D721Med (cell line): ENCODE measurements around the gene ARL16.

Experiments used
- DNase-seq: peaks from one replicate; pipeline ENCODE4 v3.0.0; 2011; ENCODE audit warnings: low spot score; ENCODE audit not compliant: insufficient read length
- FAIRE-seq: peaks from 2 replicates; lab custom pipeline; 2011; peaks lifted over from hg19 to GRCh38; lab: Jason Lieb, UNC
- TF ChIP-seq, protein P1 (sequence below): IDR thresholded peaks from 2 replicates; pipeline ENCODE4 v1.5.1; 2012; ENCODE audit warnings: mild to moderate bottlenecking, control low read depth; ENCODE audit not compliant: insufficient read depth; ENCODE audit errors: missing control alignments

ARL16 gene

DNA sequence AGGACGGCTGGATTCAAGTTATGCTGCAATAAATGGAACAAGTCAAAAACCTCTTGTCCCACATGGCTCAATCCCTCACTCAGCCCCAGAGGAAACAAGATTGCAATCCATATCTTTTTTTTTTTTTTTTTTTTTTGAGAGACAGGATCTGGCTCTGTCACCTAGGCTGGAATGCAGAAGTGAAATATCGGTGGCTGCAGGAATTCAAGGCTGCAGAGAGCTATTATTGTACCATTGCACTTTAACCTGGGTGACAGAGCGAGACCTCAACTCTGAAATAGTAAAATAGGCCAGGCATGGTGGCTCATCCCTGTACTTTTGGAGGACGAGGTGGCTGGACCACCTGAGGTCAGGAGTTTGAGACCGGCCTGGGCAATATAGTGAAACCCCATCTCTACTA, 24.6 kb downstream of the ARL16 start:
- TF ChIP-seq, protein P1, sequence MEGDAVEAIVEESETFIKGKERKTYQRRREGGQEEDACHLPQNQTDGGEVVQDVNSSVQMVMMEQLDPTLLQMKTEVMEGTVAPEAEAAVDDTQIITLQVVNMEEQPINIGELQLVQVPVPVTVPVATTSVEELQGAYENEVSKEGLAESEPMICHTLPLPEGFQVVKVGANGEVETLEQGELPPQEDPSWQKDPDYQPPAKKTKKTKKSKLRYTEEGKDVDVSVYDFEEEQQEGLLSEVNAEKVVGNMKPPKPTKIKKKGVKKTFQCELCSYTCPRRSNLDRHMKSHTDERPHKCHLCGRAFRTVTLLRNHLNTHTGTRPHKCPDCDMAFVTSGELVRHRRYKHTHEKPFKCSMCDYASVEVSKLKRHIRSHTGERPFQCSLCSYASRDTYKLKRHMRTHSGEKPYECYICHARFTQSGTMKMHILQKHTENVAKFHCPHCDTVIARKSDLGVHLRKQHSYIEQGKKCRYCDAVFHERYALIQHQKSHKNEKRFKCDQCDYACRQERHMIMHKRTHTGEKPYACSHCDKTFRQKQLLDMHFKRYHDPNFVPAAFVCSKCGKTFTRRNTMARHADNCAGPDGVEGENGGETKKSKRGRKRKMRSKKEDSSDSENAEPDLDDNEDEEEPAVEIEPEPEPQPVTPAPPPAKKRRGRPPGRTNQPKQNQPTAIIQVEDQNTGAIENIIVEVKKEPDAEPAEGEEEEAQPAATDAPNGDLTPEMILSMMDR = no peak
- no peak for FAIRE-seq
- no peak for DNase-seq

DNA sequence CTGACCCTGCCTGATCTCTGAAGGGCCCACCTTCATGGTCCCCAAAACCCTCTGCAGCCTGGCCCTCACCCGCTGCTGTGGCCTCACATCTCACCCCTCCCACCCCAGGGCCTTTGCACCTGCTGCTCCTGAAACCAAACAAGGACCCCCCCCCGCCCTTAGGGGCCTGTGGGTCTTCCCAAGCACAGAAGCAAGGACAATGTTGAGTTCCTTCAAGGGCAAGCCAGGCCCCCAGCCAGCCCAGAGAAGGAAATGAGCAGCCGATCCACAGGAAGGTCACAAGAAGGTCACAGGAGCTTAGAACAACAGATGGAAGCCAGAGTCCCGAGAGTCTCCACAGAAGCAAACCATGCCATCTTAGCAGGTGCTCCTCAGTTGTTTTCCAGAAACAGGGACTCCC, 26.8 kb downstream of the ARL16 start:
- DNase-seq (no peak), FAIRE-seq (no peak)
- TF ChIP-seq, protein P1 = no peak

DNA sequence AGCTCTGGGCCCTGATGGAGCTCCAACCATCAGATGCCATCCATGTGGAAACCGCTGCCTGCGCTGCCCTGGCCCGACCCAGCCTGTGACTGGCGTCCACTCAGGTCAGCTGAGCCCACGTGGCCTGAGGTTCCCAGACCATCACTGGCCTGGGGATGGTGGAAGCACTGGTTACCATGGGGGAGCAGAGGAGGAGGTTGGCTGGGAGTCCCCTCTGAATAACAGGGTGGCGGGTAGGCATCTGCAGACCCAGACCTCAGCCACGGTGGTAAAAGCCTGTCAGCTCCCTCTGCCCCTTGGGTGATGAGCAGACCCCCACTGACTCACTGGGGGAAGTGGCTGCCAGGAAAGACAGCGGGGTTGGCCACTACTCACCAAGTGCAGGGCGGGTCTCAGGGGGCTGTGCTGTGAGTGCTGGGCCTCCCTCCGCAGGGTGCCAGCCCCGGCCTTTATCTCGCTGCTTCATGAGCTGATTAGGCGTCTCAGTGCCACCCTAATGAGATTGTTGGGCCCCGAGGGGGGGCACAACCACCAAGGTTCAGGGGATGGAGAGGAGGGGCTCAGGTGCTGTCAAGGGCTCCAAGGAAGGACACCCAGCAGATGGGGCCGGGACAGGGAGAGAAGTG, 27.4 kb downstream of the ARL16 start, which contains the start of gene PDE6G:
PDE6G (minus strand) TSS at position 425 of the 626 bp plus-strand sequence. CDS start 3,237 bp downstream, outside the sequence.
- no peak for FAIRE-seq
- TF ChIP-seq, protein P1 = no peak
- no peak for DNase-seq

DNA sequence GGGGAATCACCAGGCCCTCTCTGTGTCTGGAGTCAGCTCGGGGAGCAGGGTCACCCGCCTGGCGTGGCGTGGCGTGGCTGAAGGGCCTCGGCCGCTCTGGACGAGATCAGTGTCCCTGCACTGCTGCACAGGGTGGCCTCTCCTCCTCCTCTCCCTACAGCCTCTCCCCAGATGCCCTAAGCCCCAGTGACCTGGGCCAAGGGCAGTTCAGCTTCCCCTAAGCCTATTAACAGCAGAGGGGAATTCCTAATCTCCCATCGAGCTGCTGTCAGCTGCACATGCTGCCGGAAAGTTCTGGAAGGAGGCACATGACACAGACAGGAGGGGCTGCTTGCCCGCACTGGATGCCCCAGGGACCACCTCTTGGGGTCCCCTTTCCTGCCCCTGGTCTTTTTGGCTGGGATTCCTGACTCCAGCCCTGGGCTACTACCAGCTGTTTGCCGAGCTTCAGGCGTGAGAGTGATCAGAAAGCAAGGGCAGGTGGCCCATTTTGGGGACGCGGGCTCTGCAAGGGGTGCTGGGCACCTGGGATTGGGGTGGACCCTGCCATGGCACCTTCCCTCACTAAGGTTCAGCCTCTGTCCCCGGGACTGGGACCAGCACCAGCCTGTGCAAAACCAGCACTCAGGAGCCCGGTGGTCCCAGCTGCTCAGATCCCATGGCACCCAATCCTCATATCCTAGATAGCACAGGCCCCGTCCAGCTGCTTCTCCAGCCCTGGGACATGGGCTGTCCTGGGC, 28.0 kb downstream of the ARL16 start:
- TF ChIP-seq, protein P1 = no peak
- FAIRE-seq = no peak
- DNase-seq = peak; percentile 98

DNA sequence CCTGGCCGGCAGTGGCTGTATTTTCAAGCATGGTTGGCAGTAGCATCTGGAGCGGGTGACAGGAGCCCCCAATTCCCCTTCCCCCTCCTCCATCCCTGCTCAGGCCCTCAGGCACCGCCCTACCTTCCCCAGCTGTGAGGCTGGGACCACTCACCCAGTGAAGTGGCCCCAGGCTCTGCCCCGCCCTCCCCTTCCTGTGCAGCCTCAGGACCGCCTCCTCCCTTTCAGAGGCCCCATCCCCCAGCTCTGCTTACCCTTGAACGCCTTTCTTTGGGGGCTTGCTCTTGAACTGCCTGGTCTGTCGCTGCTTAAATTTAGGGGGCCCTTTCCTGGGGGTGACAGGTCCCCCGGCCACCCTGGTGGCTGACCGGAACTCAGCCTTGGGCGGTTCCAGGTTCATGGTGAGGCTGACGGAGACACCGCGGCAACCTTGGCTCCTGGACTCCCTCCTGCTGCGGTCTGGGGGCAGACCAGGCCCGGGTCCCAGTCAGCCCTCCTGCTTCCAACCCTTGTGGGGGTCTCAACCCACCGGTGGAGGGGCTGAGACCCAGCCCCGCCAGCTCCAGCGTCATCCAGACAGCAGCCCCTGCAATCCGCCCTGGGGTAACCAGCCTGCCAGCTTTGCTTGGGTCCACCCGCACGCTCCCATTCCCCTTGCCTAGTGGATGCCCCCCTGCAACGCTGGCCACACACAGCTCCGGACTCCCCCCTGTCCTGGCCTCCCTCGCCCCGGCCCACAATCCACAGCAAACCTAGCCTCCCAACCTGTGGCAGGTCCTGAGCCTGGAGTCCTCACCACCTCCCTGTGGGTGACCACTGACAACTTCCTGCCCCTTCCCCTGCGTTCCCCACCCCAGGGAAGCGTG, 30.5 kb downstream of the ARL16 start:
- TF ChIP-seq, protein P1 = no peak
- DNase-seq = no peak
- no peak for FAIRE-seq

DNA sequence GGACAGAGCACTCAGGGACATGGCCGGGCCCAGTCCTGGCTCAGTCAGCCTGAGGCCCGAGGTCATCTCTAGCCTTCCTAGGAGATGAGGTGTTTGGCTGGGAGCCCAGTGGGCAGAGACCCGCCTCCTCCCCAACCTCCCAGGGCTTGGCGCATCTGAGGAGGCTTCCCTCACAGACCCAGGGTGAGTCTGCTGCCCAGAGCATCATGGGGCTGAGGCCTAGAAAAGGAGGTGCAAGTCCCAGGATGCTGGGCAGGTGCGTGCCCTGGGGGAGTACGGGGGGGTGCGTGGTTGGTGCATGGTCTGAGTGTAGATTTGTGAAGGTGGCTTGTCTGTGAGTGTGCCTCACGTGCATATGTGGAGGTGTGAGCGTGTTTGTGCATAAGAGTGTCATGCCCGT, 31.9 kb downstream of the ARL16 start:
- no peak for DNase-seq
- TF ChIP-seq, protein P1 = no peak
- FAIRE-seq = no peak
